WTC11 (cell line): ENCODE results near the gene DAW1. TPM values are rescaled to one million over a fixed set of nuclear protein-coding genes. Genes with fewer than 3 reads are reported as not detected.

Source experiments
- ATAC-seq: fragments of 200-7000 bp; cut with Tn5 transposase; 2 replicates; pipeline ENCODE4 v1.10.0; 2021; ENCODE audit warnings: mild to moderate bottlenecking, moderate library complexity
- CTCF ChIA-PET: fragments of 300-600 bp; sonication (Branson Sonifier 250); formaldehyde crosslinking; loops from one replicate; lab custom pipeline; 2021; ENCODE audit warnings: antibody characterized with exemption; lab: Charles Lee
- POLR2A ChIA-PET: fragments of 350-600 bp; sonication (Branson Sonifier 250); formaldehyde crosslinking; loops from one replicate; lab custom pipeline; 2021; ENCODE audit warnings: antibody characterized with exemption; lab: Charles Lee
- DNase-seq: peaks from one replicate; pipeline ENCODE4 v3.0.0; 2021; ENCODE audit warnings: low spot score
- H3K27ac Mint-ChIP-seq: 2 replicates; pipeline ENCODE4 v1.8.0; 2021; ENCODE audit warnings: mixed read lengths
- H3K27me3 Mint-ChIP-seq: 2 replicates; pipeline ENCODE4 v1.8.0; 2021; ENCODE audit warnings: low read depth, mild to moderate bottlenecking, moderate library complexity, mixed read lengths
- H3K36me3 Mint-ChIP-seq: 2 replicates; pipeline ENCODE4 v1.8.0; 2021; ENCODE audit warnings: mixed read lengths
- H3K4me1 Mint-ChIP-seq: 2 replicates; pipeline ENCODE4 v1.8.0; 2022; ENCODE audit warnings: mixed read lengths
- H3K4me3 Mint-ChIP-seq: 2 replicates; pipeline ENCODE4 v1.8.0; 2021; ENCODE audit warnings: mild to moderate bottlenecking, moderate library complexity, mixed read lengths
- H3K9me3 Mint-ChIP-seq: 2 replicates; pipeline ENCODE4 v1.8.0; 2021; ENCODE audit warnings: mixed read lengths
- CBFB ChIP-seq: sonication (generic); formaldehyde crosslinking; IDR thresholded peaks from 2 replicates; pipeline ENCODE4 v1.8.1; 2022; ENCODE audit warnings: mild to moderate bottlenecking, low read depth, missing genetic modification reagents
- CREM ChIP-seq: sonication (generic); formaldehyde crosslinking; IDR thresholded peaks from 2 replicates; pipeline ENCODE4 v1.8.1; 2022; ENCODE audit warnings: mild to moderate bottlenecking, missing genetic modification reagents, moderate library complexity
- E2F5 ChIP-seq: sonication (generic); formaldehyde crosslinking; IDR thresholded peaks from 2 replicates; pipeline ENCODE4 v1.8.1; 2022; ENCODE audit warnings: mild to moderate bottlenecking, moderate library complexity, missing genetic modification reagents
- ELF4 ChIP-seq: sonication (generic); formaldehyde crosslinking; IDR thresholded peaks from 2 replicates; pipeline ENCODE4 v1.8.1; 2022; ENCODE audit warnings: low read depth, mild to moderate bottlenecking, moderate library complexity, missing genetic modification reagents
- ESRRA ChIP-seq: sonication (generic); formaldehyde crosslinking; IDR thresholded peaks from 2 replicates; pipeline ENCODE4 v1.8.1; 2022; ENCODE audit warnings: mild to moderate bottlenecking, missing genetic modification reagents, borderline replicate concordance
- FOXP4 ChIP-seq: sonication (generic); formaldehyde crosslinking; IDR thresholded peaks from 2 replicates; pipeline ENCODE4 v1.8.0; 2022; ENCODE audit warnings: mild to moderate bottlenecking, missing genetic modification reagents
- GABPB1 ChIP-seq: sonication (generic); formaldehyde crosslinking; IDR thresholded peaks from 2 replicates; pipeline ENCODE4 v1.8.1; 2023; ENCODE audit warnings: mild to moderate bottlenecking, missing genetic modification reagents
- GRHL2 ChIP-seq: fragments of 250-450 bp; sonication (Bioruptor Pico); IDR thresholded peaks from 2 replicates; pipeline ENCODE4 v1.8.0; 2022; ENCODE audit warnings: mild to moderate bottlenecking, moderate library complexity; ENCODE audit not compliant: insufficient replicate concordance, severe bottlenecking
- JAZF1 ChIP-seq: fragments of 250-450 bp; sonication (Bioruptor Pico); IDR thresholded peaks from 2 replicates; pipeline ENCODE4 v1.9.0; 2021; ENCODE audit warnings: moderate library complexity, mild to moderate bottlenecking, inconsistent platforms
- KAT7 ChIP-seq: sonication (generic); formaldehyde crosslinking; IDR thresholded peaks from 2 replicates; pipeline ENCODE4 v1.8.1; 2023; ENCODE audit warnings: missing genetic modification reagents, mild to moderate bottlenecking, borderline replicate concordance
- MLX ChIP-seq: sonication (generic); formaldehyde crosslinking; IDR thresholded peaks from 2 replicates; pipeline ENCODE4 v1.8.1; 2023; ENCODE audit warnings: mild to moderate bottlenecking, missing genetic modification reagents, moderate library complexity
- NFYB ChIP-seq: sonication (generic); formaldehyde crosslinking; conservative IDR thresholded peaks from 2 replicates; pipeline ENCODE4 v1.8.0; 2022; ENCODE audit warnings: low read depth, missing genetic modification reagents
- NR2C2 ChIP-seq: sonication (generic); formaldehyde crosslinking; IDR thresholded peaks from 2 replicates; pipeline ENCODE4 v1.8.0; 2022; ENCODE audit warnings: mild to moderate bottlenecking, missing genetic modification reagents
- NR3C1 ChIP-seq: sonication (generic); formaldehyde crosslinking; conservative IDR thresholded peaks from 2 replicates; pipeline ENCODE4 v1.8.1; 2023; ENCODE audit warnings: low read depth, mild to moderate bottlenecking, missing genetic modification reagents
- RELA ChIP-seq: sonication (generic); formaldehyde crosslinking; IDR thresholded peaks from 2 replicates; pipeline ENCODE4 v1.8.1; 2022; ENCODE audit warnings: missing genetic modification reagents, mild to moderate bottlenecking, borderline replicate concordance
- SMAD4 ChIP-seq: sonication (generic); formaldehyde crosslinking; IDR thresholded peaks from 2 replicates; pipeline ENCODE4 v1.8.0; 2022; ENCODE audit warnings: mild to moderate bottlenecking, missing genetic modification reagents
- ZBTB21 ChIP-seq: sonication (generic); formaldehyde crosslinking; IDR thresholded peaks from 2 replicates; pipeline ENCODE4 v1.8.1; 2023; ENCODE audit warnings: mild to moderate bottlenecking, missing genetic modification reagents, borderline replicate concordance
- ZMAT4 ChIP-seq: fragments of 250-450 bp; sonication (Bioruptor Pico); IDR thresholded peaks from 2 replicates; pipeline ENCODE4 v1.9.0; 2021; ENCODE audit warnings: mild to moderate bottlenecking
- ZNF121 ChIP-seq: sonication (generic); formaldehyde crosslinking; IDR thresholded peaks from 2 replicates; pipeline ENCODE4 v1.8.0; 2023; ENCODE audit warnings: missing genetic modification reagents
- ZNF219 ChIP-seq: sonication (generic); formaldehyde crosslinking; IDR thresholded peaks from 2 replicates; pipeline ENCODE4 v1.8.0; 2023; ENCODE audit warnings: missing genetic modification reagents, mild to moderate bottlenecking, borderline replicate concordance
- ZNF263 ChIP-seq: sonication (generic); formaldehyde crosslinking; IDR thresholded peaks from 2 replicates; pipeline ENCODE4 v1.8.1; 2022; ENCODE audit warnings: low read depth, mild to moderate bottlenecking, moderate library complexity, missing genetic modification reagents
- ZNF317 ChIP-seq: sonication (generic); formaldehyde crosslinking; IDR thresholded peaks from 2 replicates; pipeline ENCODE4 v1.8.1; 2023; ENCODE audit warnings: low read depth, mild to moderate bottlenecking, moderate library complexity, missing genetic modification reagents, borderline replicate concordance
- total RNA-seq: library from RNA; stranded (reverse); gene quantifications from 3 replicates; pipeline ENCODE4 v1.2.3, GENCODE V29; 2021
- TF ChIP-seq, protein P1 (sequence below): sonication (generic); formaldehyde crosslinking; IDR thresholded peaks from 2 replicates; pipeline ENCODE4 v1.8.1; 2022; ENCODE audit warnings: mild to moderate bottlenecking, missing genetic modification reagents, moderate library complexity, borderline replicate concordance
- TF ChIP-seq, protein P2 (sequence below): sonication (generic); formaldehyde crosslinking; IDR thresholded peaks from 2 replicates; pipeline ENCODE4 v1.8.1; 2023; ENCODE audit warnings: mild to moderate bottlenecking, moderate library complexity, missing genetic modification reagents
- TF ChIP-seq, protein P3 (sequence below): sonication (generic); formaldehyde crosslinking; IDR thresholded peaks from 2 replicates; pipeline ENCODE4 v1.8.1; 2023; ENCODE audit warnings: mild to moderate bottlenecking, missing genetic modification reagents

Gene DAW1
- total RNA-seq, 1 experiment from 2014 or later, result 0.61 TPM

DNA sequence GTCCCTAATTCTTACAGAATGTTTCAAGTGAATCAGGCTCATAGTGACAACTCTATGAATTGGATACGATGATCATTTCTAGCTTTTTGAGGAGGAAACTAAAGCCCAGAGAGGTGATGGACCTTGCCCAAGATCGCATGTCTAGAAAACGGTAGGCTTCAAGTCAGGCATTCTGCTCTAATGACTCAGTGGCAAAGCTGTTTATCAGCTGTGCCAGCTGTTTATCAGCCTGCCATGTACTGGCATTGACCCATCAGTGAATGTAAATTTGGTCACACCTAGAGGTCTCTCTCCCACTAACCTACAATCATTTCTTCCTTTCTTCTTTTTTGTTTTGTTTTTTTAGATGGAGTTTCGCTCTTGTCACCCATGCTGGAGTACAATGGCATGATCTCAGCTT, 6.1 kb upstream of the DAW1 start:
- Mint-ChIP-seq H3K27ac (no peak overlapping the region), H3K9me3 (no peaks in the 10 kb centered on the region), H3K27me3 (peaks cover 4% of the 10 kb centered on the region; the same call in 1 of the 2 replicates)
- no peak for ATAC-seq
- DNase-seq, result no peak
- ChIA-PET CTCF (no interaction called here), POLR2A (no interaction called here)
- no peak for TF ChIP-seq JAZF1 (CRISPR knock-in tag)
- TF ChIP-seq FOXP4 (CRISPR knock-in tag), result no peak
- TF ChIP-seq, protein P1, sequence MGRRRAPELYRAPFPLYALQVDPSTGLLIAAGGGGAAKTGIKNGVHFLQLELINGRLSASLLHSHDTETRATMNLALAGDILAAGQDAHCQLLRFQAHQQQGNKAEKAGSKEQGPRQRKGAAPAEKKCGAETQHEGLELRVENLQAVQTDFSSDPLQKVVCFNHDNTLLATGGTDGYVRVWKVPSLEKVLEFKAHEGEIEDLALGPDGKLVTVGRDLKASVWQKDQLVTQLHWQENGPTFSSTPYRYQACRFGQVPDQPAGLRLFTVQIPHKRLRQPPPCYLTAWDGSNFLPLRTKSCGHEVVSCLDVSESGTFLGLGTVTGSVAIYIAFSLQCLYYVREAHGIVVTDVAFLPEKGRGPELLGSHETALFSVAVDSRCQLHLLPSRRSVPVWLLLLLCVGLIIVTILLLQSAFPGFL (CRISPR knock-in tag), result no peak
- TF ChIP-seq ZNF263 (CRISPR knock-in tag), result no peak
- no peak for TF ChIP-seq SMAD4 (CRISPR knock-in tag)
- no peak for TF ChIP-seq ELF4 (CRISPR knock-in tag)
- no peak for TF ChIP-seq ZNF317 (CRISPR knock-in tag)
- TF ChIP-seq, protein P2, sequence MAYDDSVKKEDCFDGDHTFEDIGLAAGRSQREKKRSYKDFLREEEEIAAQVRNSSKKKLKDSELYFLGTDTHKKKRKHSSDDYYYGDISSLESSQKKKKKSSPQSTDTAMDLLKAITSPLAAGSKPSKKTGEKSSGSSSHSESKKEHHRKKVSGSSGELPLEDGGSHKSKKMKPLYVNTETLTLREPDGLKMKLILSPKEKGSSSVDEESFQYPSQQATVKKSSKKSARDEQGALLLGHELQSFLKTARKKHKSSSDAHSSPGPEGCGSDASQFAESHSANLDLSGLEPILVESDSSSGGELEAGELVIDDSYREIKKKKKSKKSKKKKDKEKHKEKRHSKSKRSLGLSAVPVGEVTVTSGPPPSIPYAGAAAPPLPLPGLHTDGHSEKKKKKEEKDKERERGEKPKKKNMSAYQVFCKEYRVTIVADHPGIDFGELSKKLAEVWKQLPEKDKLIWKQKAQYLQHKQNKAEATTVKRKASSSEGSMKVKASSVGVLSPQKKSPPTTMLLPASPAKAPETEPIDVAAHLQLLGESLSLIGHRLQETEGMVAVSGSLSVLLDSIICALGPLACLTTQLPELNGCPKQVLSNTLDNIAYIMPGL (CRISPR knock-in tag), result no peak
- TF ChIP-seq NR2C2 (CRISPR knock-in tag), result no peak
- no peak for TF ChIP-seq NR3C1 (CRISPR knock-in tag)
- TF ChIP-seq KAT7, result no peak
- TF ChIP-seq MLX (CRISPR knock-in tag), result no peak
- TF ChIP-seq ZNF219 (CRISPR knock-in tag), result no peak
- TF ChIP-seq GRHL2 (CRISPR knock-in tag), result no peak
- TF ChIP-seq E2F5, result no peak
- TF ChIP-seq, protein P3, sequence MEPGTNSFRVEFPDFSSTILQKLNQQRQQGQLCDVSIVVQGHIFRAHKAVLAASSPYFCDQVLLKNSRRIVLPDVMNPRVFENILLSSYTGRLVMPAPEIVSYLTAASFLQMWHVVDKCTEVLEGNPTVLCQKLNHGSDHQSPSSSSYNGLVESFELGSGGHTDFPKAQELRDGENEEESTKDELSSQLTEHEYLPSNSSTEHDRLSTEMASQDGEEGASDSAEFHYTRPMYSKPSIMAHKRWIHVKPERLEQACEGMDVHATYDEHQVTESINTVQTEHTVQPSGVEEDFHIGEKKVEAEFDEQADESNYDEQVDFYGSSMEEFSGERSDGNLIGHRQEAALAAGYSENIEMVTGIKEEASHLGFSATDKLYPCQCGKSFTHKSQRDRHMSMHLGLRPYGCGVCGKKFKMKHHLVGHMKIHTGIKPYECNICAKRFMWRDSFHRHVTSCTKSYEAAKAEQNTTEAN (CRISPR knock-in tag), result no peak
- TF ChIP-seq, all 79 proteins: peak for 0
- H3K4me1 Mint-ChIP-seq, result peaks cover 39% of the 10 kb centered on the region
- H3K36me3 Mint-ChIP-seq, result no peaks in the 10 kb centered on the region
- H3K4me3 Mint-ChIP-seq, result no peak overlapping the region

DNA sequence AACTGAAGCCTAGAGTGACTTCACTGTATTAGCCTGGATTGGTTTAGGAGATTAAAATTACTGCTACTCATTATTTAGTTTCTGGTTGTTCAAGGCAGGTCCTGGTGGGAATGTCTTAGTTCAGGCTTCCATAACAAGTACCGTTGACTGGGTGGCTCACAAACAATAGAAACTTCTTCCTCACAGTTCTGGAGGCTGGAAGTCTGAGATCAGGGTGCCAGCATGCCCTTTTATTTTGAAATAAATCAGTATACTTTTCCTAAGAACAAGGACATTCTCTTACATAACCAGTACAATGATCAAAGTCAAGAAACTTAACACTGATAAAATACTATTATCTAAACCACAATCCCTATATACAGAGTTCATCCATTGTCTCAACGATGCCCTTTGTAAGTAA, 4.0 kb upstream of the DAW1 start:
- peaks cover 44% of the 10 kb centered on the region for H3K4me1 Mint-ChIP-seq
- ATAC-seq (no peak), DNase-seq (no peak)
- H3K9me3 Mint-ChIP-seq, result no peaks in the 10 kb centered on the region
- no peak overlapping the region for H3K27ac Mint-ChIP-seq
- peaks cover 8% of the 10 kb centered on the region; the same call in 1 of the 2 replicates for H3K27me3 Mint-ChIP-seq
- ChIA-PET POLR2A (no interaction called here), CTCF (no interaction called here)
- no peaks in the 10 kb centered on the region for H3K36me3 Mint-ChIP-seq
- no peak overlapping the region for H3K4me3 Mint-ChIP-seq
- TF ChIP-seq CREM (no peak), ZMAT4 (CRISPR knock-in tag) (no peak), RELA (no peak), ZBTB21 (CRISPR knock-in tag) (no peak), NFYB (CRISPR knock-in tag) (no peak), CBFB (CRISPR knock-in tag) (no peak), ESRRA (CRISPR knock-in tag) (no peak), GABPB1 (CRISPR knock-in tag) (no peak), ZNF121 (CRISPR knock-in tag) (no peak)
- TF ChIP-seq, protein P1 (CRISPR knock-in tag), result no peak
